Measurements from ENCODE around the gene KIF6. TPM values are rescaled to one million over a fixed set of nuclear protein-coding genes. Genes with fewer than 3 reads are reported as not detected.

KIF6 gene
- total RNA-seq, 5 donors from 2014 or later (not counting 1 experiment from before 2014, with no cell fraction given), result 0.53 TPM; not detected in 4

DNA sequence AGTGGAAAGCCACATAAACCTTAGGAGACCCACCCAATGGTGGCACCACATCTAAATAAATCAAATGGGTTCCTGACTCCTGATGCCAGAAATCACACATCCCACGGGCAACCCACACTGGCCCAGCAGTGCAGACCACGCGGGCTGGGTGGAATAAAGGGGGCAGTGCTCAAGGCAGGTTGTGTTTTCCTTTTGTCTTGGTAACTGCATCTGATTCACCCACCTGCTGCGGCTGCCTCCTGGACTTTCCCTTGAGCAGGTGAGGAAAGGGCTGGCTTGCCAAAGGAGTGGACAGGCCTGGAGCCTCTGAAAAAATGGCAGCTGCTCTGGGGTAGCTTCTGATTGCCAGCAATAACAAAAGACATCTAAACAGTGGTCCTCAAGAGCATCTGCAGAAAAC, 283.2 kb downstream of the KIF6 start:
- H3K27ac Mint-ChIP-seq, result no peak overlapping the region
- H3K4me3 Mint-ChIP-seq, result no peak overlapping the region
- no peaks in the 10 kb centered on the region for H3K36me3 Mint-ChIP-seq
- H3K4me1 Mint-ChIP-seq, result no peaks in the 10 kb centered on the region
- peaks cover 4 to 15% of the 10 kb centered on the region in 2 donors for H3K27me3 Mint-ChIP-seq
- DNase-seq, result no peak
- no peaks in the 10 kb centered on the region for H3K9me3 Mint-ChIP-seq
- Histone ChIP-seq H3K4me1 (ENCODE audit: control insufficient read depth in 1 of 2, extremely low read depth in 1 of 2, insufficient read depth in 2 of 2, low read length in 2 of 2) (no peaks in the 10 kb centered on the region), H3K36me3 (ENCODE audit: control insufficient read depth in 2 of 2, extremely low read depth in 1 of 2, insufficient read depth in 1 of 2, low read length in 1 of 2) (no peaks in the 10 kb centered on the region), H3K27ac (ENCODE audit: low read length) (no peak overlapping the region), H3K27me3 (replicated peaks in 1 of 2; ENCODE audit: control insufficient read depth in 2 of 2, extremely low read depth in 1 of 2, insufficient read depth in 2 of 2, low read length in 1 of 2) (peaks cover 0 to 3% of the 10 kb centered on the region in 2 experiments), H3K4me3 (ENCODE audit: control insufficient read depth in 1 of 2, extremely low read depth in 1 of 2, low read length in 1 of 2) (no peak overlapping the region), H3K9me3 (no peaks in the 10 kb centered on the region)
- ChIA-PET CTCF (no interaction called here), POLR2A (no interaction called here)
- ATAC-seq (replicated peaks in 1 of 4), result no peak
- 90% methylated on average over 1 of the region's 4 CpGs for WGBS (ENCODE audit: insufficient coverage)

DNA sequence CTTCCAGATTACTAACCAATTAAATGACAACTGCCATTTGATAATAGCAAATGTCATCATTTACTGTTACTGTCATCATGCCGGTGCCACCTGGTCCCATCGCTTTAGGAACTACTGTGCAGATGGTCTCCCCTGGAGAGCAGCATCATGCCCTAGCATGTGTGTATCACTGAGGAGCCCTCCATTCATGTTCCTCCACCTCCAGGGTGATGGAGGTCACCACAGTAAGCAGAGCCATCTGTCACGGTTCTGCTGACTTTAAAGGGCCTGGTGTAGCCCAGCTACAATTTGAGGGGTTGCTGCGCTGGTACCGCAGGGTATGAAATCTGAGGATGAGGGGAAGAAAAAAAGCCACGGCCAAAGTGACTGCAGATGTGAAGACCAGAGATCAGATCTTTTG, 283.9 kb downstream of the KIF6 start:
- Histone ChIP-seq H3K4me3 (ENCODE audit: control insufficient read depth in 1 of 2, extremely low read depth in 1 of 2, low read length in 1 of 2) (no peak overlapping the region), H3K27me3 (replicated peaks in 1 of 2; ENCODE audit: control insufficient read depth in 2 of 2, extremely low read depth in 1 of 2, insufficient read depth in 2 of 2, low read length in 1 of 2) (peaks cover 0 to 3% of the 10 kb centered on the region in 2 experiments), H3K36me3 (ENCODE audit: control insufficient read depth in 2 of 2, extremely low read depth in 1 of 2, insufficient read depth in 1 of 2, low read length in 1 of 2) (no peaks in the 10 kb centered on the region), H3K4me1 (ENCODE audit: control insufficient read depth in 1 of 2, extremely low read depth in 1 of 2, insufficient read depth in 2 of 2, low read length in 2 of 2) (no peaks in the 10 kb centered on the region), H3K27ac (ENCODE audit: low read length) (no peak overlapping the region), H3K9me3 (no peaks in the 10 kb centered on the region)
- Mint-ChIP-seq H3K4me1 (no peaks in the 10 kb centered on the region), H3K36me3 (no peaks in the 10 kb centered on the region), H3K9me3 (peaks cover 0 to 4% (median 3%) of the 10 kb centered on the region in 3 donors), H3K4me3 (no peak overlapping the region), H3K27ac (no peak overlapping the region), H3K27me3 (peaks cover 4 to 17% of the 10 kb centered on the region in 2 donors)
- ATAC-seq (replicated peaks in 1 of 4), result no peak
- WGBS (ENCODE audit: insufficient coverage), result 100% methylated on average over 2 of the region's 6 CpGs
- DNase-seq, result no peak
- POLR2A ChIA-PET, result no interaction called here
- CTCF ChIA-PET, result no interaction called here

DNA sequence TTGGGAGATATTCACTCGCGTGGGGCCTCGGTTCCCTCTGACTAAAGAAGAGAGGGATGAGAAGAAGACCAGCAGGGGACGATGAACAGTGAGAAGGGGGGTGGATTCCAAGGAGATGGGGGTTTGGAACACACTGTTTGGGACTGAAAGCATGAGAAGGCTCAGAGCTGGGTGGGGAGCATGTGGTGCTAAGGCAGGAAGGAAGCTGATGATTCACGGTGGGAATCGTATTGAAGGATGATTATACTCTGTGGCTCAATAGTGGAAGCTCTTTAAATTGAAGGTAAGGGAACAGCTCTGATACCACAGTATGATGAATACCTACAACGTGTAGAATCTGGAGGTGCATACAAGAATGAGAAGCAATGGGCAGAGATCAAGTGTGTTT, 285.2 kb downstream of the KIF6 start:
- H3K4me3 ChIP-seq (ENCODE audit: control insufficient read depth in 1 of 2, extremely low read depth in 1 of 2, low read length in 1 of 2), result no peak overlapping the region
- H3K9me3 Mint-ChIP-seq, result peaks cover 0 to 5% (median 4%) of the 10 kb centered on the region in 3 donors
- peaks cover 0 to 3% of the 10 kb centered on the region in 2 experiments for H3K27me3 ChIP-seq (replicated peaks in 1 of 2; ENCODE audit: control insufficient read depth in 2 of 2, extremely low read depth in 1 of 2, insufficient read depth in 2 of 2, low read length in 1 of 2)
- ATAC-seq (replicated peaks in 1 of 4) (no peak), DNase-seq (no peak)
- H3K9me3 ChIP-seq, result no peaks in the 10 kb centered on the region
- ChIA-PET CTCF (no interaction called here), POLR2A (no interaction called here)
- no peaks in the 10 kb centered on the region for H3K4me1 ChIP-seq (ENCODE audit: control insufficient read depth in 1 of 2, extremely low read depth in 1 of 2, insufficient read depth in 2 of 2, low read length in 2 of 2)
- H3K36me3 ChIP-seq (ENCODE audit: control insufficient read depth in 2 of 2, extremely low read depth in 1 of 2, insufficient read depth in 1 of 2, low read length in 1 of 2), result no peaks in the 10 kb centered on the region
- no peak overlapping the region for H3K27ac ChIP-seq (ENCODE audit: low read length)
- H3K27me3 Mint-ChIP-seq, result peaks cover 4 to 14% of the 10 kb centered on the region in 2 donors
- no peaks in the 10 kb centered on the region for H3K36me3 Mint-ChIP-seq
- H3K4me3 Mint-ChIP-seq, result no peak overlapping the region
- H3K27ac Mint-ChIP-seq, result no peak overlapping the region
- H3K4me1 Mint-ChIP-seq, result no peaks in the 10 kb centered on the region
- 84% methylated on average over 5 of the region's 7 CpGs for WGBS (ENCODE audit: insufficient coverage)

DNA sequence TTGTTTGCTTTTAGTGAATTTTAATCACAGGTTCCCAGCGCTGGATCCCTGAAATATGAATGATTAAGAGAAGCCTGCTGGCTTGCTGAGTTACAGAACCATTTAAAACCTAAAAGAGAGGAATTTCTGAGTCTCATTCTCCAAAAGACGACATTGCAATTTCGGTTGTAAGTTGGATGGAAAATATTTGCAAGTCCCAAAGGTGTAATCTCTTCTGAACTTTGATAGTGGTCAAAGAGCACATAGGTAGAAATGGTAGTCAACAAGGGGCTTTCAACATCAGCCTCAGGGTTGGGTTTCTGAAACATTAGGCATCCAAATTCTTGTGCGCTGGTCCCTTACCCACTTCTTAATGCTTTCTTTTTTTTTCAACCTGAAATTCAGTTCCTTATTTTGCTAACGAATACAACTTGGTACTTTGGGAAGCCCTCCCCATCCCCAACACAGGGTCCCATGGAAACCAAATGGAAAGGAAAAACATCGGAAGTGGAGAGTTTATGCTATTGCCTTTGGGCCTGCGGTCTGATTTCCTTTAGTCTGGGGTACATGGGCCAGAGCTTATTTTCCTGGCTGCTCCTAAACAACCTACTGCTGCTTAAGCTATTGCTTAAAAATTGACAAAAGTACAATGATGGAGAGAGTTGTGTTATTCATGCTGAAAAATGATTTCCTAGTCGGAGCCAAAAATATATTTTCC, 285.7 kb downstream of the KIF6 start:
- DNase-seq (no peak), ATAC-seq (replicated peaks in 1 of 4) (no peak)
- no peaks in the 10 kb centered on the region for H3K4me1 ChIP-seq (ENCODE audit: control insufficient read depth in 1 of 2, extremely low read depth in 1 of 2, insufficient read depth in 2 of 2, low read length in 2 of 2)
- H3K27me3 ChIP-seq (replicated peaks in 1 of 2; ENCODE audit: control insufficient read depth in 2 of 2, extremely low read depth in 1 of 2, insufficient read depth in 2 of 2, low read length in 1 of 2), result peaks cover 0 to 4% of the 10 kb centered on the region in 2 experiments
- H3K27ac ChIP-seq (ENCODE audit: low read length), result no peak overlapping the region
- H3K9me3 Mint-ChIP-seq, result peaks cover 0 to 5% (median 4%) of the 10 kb centered on the region in 3 donors
- POLR2A ChIA-PET, result no interaction called here
- WGBS (ENCODE audit: insufficient coverage), result 70% methylated on average over 3 of the region's 8 CpGs
- H3K27me3 Mint-ChIP-seq, result peaks cover 4 to 14% of the 10 kb centered on the region in 2 donors
- no peaks in the 10 kb centered on the region for H3K36me3 Mint-ChIP-seq
- H3K4me3 Mint-ChIP-seq, result no peak overlapping the region
- no peak overlapping the region for H3K27ac Mint-ChIP-seq
- H3K4me3 ChIP-seq (ENCODE audit: control insufficient read depth in 1 of 2, extremely low read depth in 1 of 2, low read length in 1 of 2), result no peak overlapping the region
- no peaks in the 10 kb centered on the region for H3K36me3 ChIP-seq (ENCODE audit: control insufficient read depth in 2 of 2, extremely low read depth in 1 of 2, insufficient read depth in 1 of 2, low read length in 1 of 2)
- CTCF ChIA-PET, result no interaction called here
- H3K9me3 ChIP-seq, result no peaks in the 10 kb centered on the region
- H3K4me1 Mint-ChIP-seq, result no peaks in the 10 kb centered on the region

DNA sequence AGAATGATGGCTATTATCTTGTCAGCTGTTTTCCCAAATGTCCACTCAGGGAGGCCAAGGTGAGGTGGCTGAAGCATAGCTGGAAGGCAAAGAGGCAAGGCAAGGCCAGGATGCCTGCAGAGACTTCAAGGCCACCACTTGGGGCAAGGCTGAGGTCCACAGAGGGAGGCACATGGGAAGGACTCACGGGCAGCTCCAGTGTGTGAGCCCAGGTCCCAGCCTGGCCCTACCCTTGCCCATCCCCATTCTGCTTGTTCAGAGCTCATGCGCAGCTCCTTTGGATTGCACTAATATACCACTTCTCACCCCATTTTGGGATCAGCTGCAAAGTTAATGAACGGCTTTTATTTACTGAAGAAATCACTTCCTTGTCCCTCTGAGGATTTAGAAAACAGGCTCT, 291.6 kb downstream of the KIF6 start:
- no peak overlapping the region for H3K27ac ChIP-seq (ENCODE audit: low read length)
- Mint-ChIP-seq H3K9me3 (peaks cover 0 to 5% (median 4%) of the 10 kb centered on the region in 3 donors), H3K36me3 (no peaks in the 10 kb centered on the region), H3K27ac (no peak overlapping the region), H3K4me1 (peaks cover 6 to 8% (median 7%) of the 10 kb centered on the region in 3 donors), H3K27me3 (peaks cover 14 to 19% of the 10 kb centered on the region in 2 donors), H3K4me3 (no peak overlapping the region)
- H3K4me1 ChIP-seq (ENCODE audit: control insufficient read depth in 1 of 2, extremely low read depth in 1 of 2, insufficient read depth in 2 of 2, low read length in 2 of 2), result no peaks in the 10 kb centered on the region
- WGBS (ENCODE audit: insufficient coverage), result 74% methylated on average over 2 of the region's 3 CpGs
- no peak overlapping the region for H3K4me3 ChIP-seq (ENCODE audit: control insufficient read depth in 1 of 2, extremely low read depth in 1 of 2, low read length in 1 of 2)
- no peaks in the 10 kb centered on the region for H3K9me3 ChIP-seq
- no peak for ATAC-seq (replicated peaks in 1 of 4)
- no peaks in the 10 kb centered on the region for H3K36me3 ChIP-seq (ENCODE audit: control insufficient read depth in 2 of 2, extremely low read depth in 1 of 2, insufficient read depth in 1 of 2, low read length in 1 of 2)
- ChIA-PET POLR2A (no interaction called here), CTCF (interaction anchor here in 1 of 2 donors (0.7 kb wide), 1 partner anchor 406 kb away, joined by 4 read pairs; no protein-coding TSS in a partner anchor)
- DNase-seq, result no peak
- H3K27me3 ChIP-seq (replicated peaks in 1 of 2; ENCODE audit: control insufficient read depth in 2 of 2, extremely low read depth in 1 of 2, insufficient read depth in 2 of 2, low read length in 1 of 2), result peaks cover 0 to 18% of the 10 kb centered on the region in 2 experiments

DNA sequence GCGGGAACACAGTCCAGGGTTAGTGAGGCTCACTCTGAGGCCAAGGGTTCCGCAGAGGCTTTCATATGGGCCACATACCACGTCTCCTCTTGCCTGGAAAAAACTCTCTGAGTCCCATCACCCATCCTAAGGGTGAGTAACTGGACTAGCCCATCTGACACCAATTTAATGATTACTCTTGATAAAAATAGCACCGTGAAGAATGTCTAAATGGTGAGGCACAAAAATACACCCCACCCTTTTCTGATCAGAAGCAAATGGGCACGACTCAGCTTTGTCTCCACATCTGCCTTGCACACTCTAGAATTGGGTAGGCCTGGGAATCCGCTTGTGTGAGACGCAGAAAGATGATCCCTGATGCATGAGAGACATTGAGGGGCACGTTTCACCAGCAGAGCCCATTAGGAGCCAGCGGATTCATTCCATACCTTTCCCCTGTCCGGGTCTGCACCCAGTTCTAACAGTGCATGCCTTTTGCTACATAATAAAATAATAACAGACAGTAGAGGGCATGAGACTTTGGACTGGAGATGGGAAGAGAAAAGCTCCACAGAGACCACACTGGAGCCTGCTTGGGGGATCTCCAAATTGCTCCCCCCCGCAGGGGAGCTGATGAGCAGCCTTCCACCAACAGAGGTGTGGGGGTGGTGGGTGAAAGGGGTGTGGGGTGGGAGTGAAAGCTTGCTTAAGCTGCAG, 292.7 kb downstream of the KIF6 start:
- Histone ChIP-seq H3K9me3 (no peaks in the 10 kb centered on the region), H3K36me3 (ENCODE audit: control insufficient read depth in 2 of 2, extremely low read depth in 1 of 2, insufficient read depth in 1 of 2, low read length in 1 of 2) (no peaks in the 10 kb centered on the region), H3K27me3 (replicated peaks in 1 of 2; ENCODE audit: control insufficient read depth in 2 of 2, extremely low read depth in 1 of 2, insufficient read depth in 2 of 2, low read length in 1 of 2) (peaks cover 0 to 15% of the 10 kb centered on the region in 2 experiments), H3K4me3 (ENCODE audit: control insufficient read depth in 1 of 2, extremely low read depth in 1 of 2, low read length in 1 of 2) (no peak overlapping the region), H3K4me1 (ENCODE audit: control insufficient read depth in 1 of 2, extremely low read depth in 1 of 2, insufficient read depth in 2 of 2, low read length in 2 of 2) (no peaks in the 10 kb centered on the region), H3K27ac (ENCODE audit: low read length) (no peak overlapping the region)
- Mint-ChIP-seq H3K4me3 (no peak overlapping the region), H3K36me3 (no peaks in the 10 kb centered on the region), H3K9me3 (peaks cover 0 to 5% (median 4%) of the 10 kb centered on the region in 3 donors), H3K4me1 (peaks cover 6 to 8% (median 7%) of the 10 kb centered on the region in 3 donors), H3K27me3 (peaks cover 14 to 18% of the 10 kb centered on the region in 2 donors), H3K27ac (no peak overlapping the region)
- DNase-seq (no peak), ATAC-seq (replicated peaks in 1 of 4) (no peak)
- CTCF ChIA-PET, result no interaction called here
- POLR2A ChIA-PET, result no interaction called here
- WGBS (ENCODE audit: insufficient coverage), result 100% methylated on average over 3 of the region's 11 CpGs

Measured in T-cell (primary cell).